ENCODE data around the gene PPFIA2.
"Not testable (repeated sequence)": the region's sequence is repeated elsewhere in the genome, so short reads cannot be mapped to it uniquely, and the experiment has no call there.

PPFIA2 gene

DNA sequence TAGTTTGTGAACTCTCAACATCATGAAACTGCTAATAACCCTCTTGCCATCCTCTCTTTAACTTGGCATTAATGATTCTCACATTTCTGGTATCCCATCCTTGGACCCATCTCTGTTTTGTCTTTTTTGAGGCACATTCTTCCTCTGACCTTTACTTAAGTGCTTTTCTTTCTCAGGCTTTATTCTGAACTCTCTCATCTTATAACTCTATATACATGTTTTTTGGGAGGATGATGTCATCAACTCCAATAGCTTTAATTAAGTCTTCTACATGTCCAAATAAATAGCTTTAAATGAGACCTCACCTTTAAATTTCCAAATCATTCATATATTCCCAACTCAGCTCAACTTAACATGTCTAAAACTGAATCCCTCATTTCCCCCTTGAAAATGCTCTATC, 88.4 kb downstream of the PPFIA2 start:
- DNase-seq (ENCODE audit: low read depth in 2 of 2, low spot score in 1 of 2): no peak

DNA sequence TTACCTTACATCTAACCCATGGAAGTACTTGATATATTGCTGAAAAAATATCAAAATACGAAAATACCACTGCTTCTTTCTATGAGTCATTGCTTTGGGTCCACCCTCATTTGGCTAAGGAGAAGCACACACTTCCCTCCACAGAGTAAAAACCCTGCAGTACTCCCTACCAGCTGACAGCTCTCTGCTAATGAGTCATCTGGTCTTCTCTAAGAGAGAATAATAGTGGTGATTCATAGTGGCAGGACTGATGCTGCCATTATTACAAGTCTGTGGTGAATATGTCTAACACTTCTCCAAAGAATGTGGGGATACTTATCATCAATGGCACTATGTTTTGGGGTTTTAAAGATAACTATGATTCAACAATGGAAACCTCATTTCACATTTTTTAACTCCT, 90.7 kb downstream of the PPFIA2 start:
- DNase-seq (ENCODE audit: low read depth in 2 of 2, low spot score in 1 of 2): no peak

DNA sequence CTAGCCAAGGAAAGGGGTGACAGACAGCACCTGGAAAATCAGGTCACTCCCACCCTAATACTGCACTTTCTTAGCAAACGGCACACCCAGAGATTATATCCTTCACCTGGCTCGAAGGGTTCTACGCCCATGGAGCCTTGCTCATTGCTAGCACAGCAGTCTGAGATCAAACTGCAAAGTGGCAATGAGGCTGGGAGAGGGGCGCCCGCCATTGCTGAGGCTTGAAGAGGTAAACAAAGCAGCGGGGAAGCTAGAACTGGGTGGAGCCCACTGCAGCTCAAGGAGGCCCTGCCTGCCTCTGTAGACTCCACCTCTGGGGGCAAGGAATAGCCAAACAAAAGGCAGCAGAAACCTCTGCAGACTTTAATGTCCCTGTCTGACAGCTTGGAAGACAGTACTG, 99.8 kb downstream of the PPFIA2 start:
- DNase-seq (ENCODE audit: low read depth in 2 of 2, low spot score in 1 of 2): not testable (repeated sequence)

- DNase-seq (ENCODE audit: low read depth in 2 of 2, low spot score in 1 of 2): no peak
Observed at GRCh38 chr12:81644503-81644902, 114.6 kb downstream of the PPFIA2 start.

DNA sequence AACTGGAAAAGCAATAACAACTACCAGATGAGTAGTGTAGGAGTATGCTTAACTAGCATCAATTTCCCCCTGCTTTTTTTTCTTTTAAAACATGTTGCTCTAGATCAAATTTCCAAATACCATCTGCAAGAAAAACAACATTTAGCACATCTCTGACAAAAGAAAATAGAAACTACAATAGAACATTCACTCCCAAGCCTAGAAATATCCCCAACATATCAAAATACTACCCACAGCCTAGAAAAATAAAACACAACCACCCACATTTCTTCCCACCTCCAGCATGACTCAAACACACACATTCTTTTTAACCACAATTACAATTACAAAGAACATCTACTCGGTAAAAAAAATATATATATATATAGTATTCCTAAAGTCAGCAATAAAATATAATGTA, 120.0 kb downstream of the PPFIA2 start:
- DNase-seq (ENCODE audit: low read depth in 2 of 2, low spot score in 1 of 2): no peak

DNA sequence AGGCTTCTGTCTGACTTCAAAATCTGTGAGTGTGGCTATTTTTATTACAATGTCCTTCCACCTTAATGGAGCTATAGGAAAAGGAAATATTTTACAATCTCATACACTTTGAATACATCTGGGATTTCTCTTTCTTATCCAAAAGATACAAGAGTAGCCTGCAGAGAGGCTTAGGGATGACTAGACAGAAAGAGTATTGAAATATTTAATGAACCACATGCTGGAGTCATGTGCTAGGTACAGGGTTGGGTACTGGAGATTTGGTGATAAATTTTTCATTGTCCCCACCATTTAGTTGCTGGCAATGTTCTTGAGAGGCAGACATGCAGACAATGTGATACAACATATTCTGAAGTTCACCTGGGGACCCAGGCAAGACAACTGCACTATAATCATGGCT, 126.0 kb downstream of the PPFIA2 start:
- no peak for DNase-seq (ENCODE audit: low read depth in 2 of 2, low spot score in 1 of 2)

GRCh38 chr12:81627336-81628189, 131.6 kb downstream of the PPFIA2 start:
- DNase-seq (ENCODE audit: low read depth in 2 of 2, low spot score in 1 of 2): no peak

DNA sequence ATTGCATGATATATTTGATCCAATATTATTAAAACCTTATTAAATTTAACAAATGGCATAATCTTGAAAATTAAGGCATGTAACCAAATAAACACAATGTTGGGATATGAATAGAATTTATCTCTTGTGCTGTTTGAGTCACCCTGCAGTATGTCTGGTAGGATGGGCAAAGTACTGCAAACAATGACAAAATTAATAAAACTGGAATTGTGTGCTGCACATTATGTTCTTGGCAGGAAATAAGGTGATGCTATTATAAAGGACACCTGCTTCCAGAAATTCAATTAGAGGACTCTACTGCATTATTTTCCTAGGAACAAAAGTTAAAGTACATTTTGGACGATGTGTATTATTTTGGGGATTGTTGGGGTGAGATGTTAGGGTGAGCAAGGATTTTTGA, 132.7 kb downstream of the PPFIA2 start:
- DNase-seq (ENCODE audit: low read depth in 2 of 2, low spot score in 1 of 2): no peak

GRCh38 chr12:81617915-81618314, 141.2 kb downstream of the PPFIA2 start:
- DNase-seq (ENCODE audit: low read depth in 2 of 2, low spot score in 1 of 2): no peak

DNA sequence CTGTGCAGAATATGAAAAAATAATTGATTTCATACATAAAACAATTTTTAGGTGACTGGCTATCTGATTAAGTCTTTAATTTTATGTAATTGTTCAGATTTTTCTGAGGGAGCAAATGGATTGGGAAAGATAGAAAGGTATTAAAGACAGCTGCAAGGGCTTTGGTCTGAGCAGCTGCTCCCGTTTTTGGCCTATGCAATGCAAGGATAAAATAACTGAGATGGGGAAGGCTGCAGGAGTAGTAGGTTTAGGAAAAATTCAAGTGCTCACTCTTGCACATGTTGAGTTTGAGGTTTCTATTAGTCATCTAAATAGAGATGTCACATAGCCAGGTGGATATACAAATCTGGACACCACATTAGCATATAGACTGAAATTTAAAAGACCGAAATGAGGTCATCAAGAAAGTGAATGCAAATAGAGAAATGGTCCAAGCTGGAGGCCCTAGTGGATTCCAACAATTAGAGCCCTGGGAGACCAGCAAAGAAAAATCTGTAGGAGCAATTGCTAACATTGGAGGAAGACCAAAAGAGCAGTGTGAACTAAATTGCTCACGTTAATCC, 144.0 kb downstream of the PPFIA2 start:
- no peak for DNase-seq (ENCODE audit: low read depth in 2 of 2, low spot score in 1 of 2)

GRCh38 chr12:81610955-81611889, 147.9 kb downstream of the PPFIA2 start:
- no peak for DNase-seq (ENCODE audit: low read depth in 2 of 2, low spot score in 1 of 2)

DNA sequence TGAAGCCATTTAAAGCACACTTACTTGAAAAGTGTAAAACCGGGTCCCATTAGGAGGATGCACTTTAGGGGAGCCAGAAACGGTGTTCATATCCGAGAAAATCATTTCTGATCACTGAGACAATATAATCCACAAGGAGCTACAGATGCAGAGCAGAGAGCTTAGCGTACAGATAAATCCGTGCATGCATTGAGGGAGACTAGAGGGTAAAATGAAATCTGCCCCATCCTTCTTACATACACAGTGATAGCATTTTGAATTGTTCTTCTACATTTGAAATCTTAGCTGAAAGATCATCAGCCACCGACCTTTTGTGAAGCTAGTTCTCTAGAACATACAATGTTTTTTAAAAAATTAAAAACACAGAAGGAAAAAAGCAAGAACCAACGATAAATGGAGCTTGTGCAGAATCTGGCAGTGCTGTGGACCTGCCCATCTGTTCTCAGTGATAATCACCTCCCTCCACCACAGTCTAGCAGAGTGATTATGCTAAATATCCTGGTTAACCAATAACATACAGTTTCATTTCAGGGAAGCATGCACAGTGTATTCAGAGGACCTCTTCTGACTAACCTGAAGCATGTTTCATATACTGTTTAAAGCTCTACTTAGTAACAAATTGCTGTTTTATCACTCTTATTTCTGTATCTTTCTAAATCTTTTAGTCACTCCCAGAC, 161.1 kb downstream of the PPFIA2 start:
- DNase-seq (ENCODE audit: low read depth in 2 of 2, low spot score in 1 of 2): no peak

DNA sequence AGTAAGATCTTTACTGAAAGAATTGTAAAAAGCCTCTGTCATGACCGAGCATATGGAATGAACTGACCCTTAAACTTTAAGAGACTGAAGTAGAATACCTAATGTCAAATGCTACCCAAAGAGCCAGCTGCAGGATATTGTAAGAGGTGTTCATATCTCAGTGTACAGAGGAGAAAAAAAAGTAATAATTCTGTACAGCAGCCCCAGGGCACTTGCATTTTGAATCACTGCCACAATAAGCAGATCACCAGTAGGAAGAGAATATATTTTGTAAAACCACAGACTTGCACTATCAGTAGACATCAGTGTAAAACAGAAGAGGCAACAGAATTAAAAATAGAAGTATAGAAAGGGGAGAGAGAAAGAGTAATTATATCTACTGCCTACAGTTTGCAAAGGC, 162.6 kb downstream of the PPFIA2 start:
- DNase-seq (ENCODE audit: low read depth in 2 of 2, low spot score in 1 of 2): no peak

- DNase-seq (ENCODE audit: low read depth in 2 of 2, low spot score in 1 of 2): no peak
Observed at GRCh38 chr12:81591256-81591655, 167.9 kb downstream of the PPFIA2 start.

- not testable (repeated sequence) for DNase-seq (ENCODE audit: low read depth in 2 of 2, low spot score in 1 of 2)
Observed at GRCh38 chr12:81590703-81591102, 168.4 kb downstream of the PPFIA2 start.

DNA sequence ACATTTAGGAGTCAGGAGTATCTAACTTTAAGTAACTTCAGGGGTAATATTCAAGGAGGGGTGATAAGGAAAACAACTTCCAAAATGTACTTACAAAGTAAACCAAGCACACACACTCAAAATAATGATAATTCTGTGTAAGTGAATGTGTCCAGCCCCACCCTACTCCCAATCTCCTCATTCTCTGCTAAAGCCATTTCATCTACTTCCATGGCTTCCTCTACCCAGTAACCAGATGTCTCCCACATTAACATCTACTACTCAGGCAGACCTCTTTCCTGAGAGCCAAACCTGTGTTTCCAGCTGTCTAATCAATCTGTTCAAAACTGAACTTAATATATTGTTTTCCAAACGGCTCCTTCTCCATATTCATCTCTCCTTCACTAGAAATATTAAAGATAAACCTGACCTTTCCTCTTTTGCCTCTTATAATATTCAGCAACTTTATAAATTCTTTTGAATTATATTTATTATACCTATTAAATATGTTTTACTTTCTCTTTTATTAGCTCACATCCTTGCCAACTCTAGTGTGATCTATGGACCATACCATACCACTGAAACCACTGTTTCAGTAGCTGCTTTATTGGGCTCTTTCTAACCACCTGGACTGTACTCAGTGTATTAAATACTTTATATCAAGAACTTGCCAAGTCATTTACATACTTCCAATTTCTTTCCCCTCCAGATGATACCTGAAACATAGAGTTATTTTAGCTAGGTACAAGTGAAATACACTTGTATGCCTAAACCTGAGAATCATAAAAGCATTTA, 170.7 kb downstream of the PPFIA2 start:
- DNase-seq (ENCODE audit: low read depth in 2 of 2, low spot score in 1 of 2): no peak

- DNase-seq (ENCODE audit: low read depth in 2 of 2, low spot score in 1 of 2): no peak
Observed at GRCh38 chr12:81585787-81586186, 173.4 kb downstream of the PPFIA2 start.

DNA sequence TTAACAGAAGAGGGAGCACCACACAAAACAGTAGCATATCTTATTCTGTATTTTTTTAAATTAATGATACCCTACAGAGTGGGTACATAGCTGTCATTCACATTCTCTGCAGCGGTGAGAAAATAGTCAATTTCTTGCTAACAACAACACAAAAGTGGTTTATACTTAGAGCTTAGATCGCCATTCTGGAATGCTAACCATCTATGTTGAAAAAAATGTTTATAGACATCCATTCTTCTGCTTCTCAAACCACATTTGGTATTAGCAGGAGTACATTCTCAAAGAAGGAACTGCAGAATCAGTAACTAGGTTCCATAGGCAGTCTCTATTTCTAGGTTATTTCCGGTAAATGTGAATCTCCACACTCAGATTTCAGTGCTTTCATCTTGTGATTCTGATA, 185.9 kb downstream of the PPFIA2 start:
- no peak for DNase-seq (ENCODE audit: low read depth in 2 of 2, low spot score in 1 of 2)

DNA sequence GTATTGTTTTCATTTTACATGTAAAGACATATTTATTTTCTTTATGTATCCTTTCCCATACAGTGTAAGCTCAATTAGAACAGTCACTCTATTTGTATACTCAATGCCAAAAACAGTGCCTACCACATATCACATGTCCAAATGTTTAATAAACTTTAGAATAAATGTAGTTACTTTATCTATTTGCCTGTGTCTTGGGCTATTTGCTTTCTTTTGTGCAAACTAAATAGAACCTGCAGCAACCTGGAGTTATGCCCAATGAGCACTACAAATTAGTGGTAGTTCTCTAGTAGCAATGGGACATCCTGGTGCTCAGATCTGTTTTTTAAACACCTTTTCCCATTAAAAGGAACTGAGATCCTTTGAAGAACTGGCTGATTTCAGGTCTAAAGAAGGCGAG, 186.7 kb downstream of the PPFIA2 start:
- DNase-seq (ENCODE audit: low read depth in 2 of 2, low spot score in 1 of 2): no peak

DNA sequence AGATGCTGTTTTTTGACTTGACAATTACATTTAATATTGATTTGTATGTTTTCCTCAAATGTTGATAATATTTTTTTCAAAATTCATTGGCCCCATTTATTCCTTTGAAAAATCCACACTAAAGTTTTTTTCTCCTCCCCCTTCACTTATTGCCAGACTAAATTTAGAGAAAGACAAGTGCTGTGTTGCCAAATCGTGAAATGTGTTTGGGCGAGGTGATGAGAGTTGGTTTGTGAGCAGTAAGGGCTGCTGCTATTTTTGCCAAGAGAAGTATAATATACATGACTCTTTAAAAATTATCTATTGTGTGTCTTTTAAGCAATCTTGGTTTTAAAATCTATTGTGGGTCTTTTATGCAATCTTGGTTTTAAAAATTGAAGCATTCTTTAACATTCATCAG, 188.9 kb downstream of the PPFIA2 start:
- DNase-seq (ENCODE audit: low read depth in 2 of 2, low spot score in 1 of 2): no peak

GRCh38 chr12:81564237-81564636, 194.9 kb downstream of the PPFIA2 start:
- no peak for DNase-seq (ENCODE audit: low read depth in 2 of 2, low spot score in 1 of 2)

All from stimulated activated CD8-positive, alpha-beta memory T cell treated with anti-CD3 and anti-CD28 coated beads, Interleukin-4, amount 100 ng/mL, for 1 hour (primary cell).